Keratinocyte (primary cell): ENCODE data around the gene FSTL1.

ENCODE experiments used
- CTCF ChIP-seq, 3 experiments: IDR thresholded peaks in 1 of 3; conservative IDR thresholded peaks in 1 of 3; optimal IDR thresholded peaks in 1 of 3; 2 replicates in 2 of 3; 3 replicates in 1 of 3; pipeline versions ENCODE3 to v1.5.1; 2011; ENCODE audit warnings: low read length in 3 of 3, mild to moderate bottlenecking in 3 of 3, moderate library complexity in 2 of 3, control low read depth in 1 of 3, inconsistent platforms in 1 of 3; ENCODE audit not compliant: insufficient read depth in 2 of 3; ENCODE audit errors: extremely low read depth in 1 of 3
- EZH2 ChIP-seq: IDR thresholded peaks from one replicate; pipeline ENCODE4 v1.6.1; 2012; ENCODE audit warnings: inconsistent platforms, mild to moderate bottlenecking, low read length, moderate library complexity

- no peak for TF ChIP-seq CTCF (optimal IDR thresholded peaks at IDR 0.05 in 1 of 3, IDR thresholded peaks at IDR 0.05 in 1 of 3, conservative IDR thresholded peaks at IDR 0.05 in 1 of 3; ENCODE audit: extremely low read depth in 1 of 3, insufficient read depth in 2 of 3, low read length in 3 of 3)
- no peak for TF ChIP-seq EZH2
Measured at GRCh38 chr3:120440001-120440703, 10.6 kb downstream of the FSTL1 start.
